ENCODE results near the gene SLC35D2.

DNA sequence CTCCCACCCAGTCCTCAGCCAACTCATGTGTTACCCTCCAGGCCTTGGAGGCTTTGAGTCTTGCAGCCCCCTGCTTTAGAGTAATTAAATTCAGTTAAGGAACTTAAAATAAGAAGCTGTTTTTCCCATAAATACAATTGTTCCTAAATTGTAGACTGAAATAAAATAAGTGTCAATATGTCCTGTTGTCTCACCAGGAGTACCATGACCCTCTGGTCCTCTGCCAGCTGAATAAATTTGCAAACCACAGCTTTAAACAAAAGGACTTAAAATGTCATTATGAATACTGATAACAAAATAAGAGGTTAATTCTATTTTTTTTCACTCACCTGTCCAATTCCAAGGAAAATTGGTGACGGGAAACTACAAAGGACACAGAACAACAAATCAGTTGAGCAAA is 15.6 kb downstream of the SLC35D2 start:
- no peak for TF ChIP-seq CTCF (IDR thresholded peaks at IDR 0.05; ENCODE audit: low read depth, low read length, poor library complexity, severe bottlenecking)
- TF ChIP-seq EZH2phosphoT487 (IDR thresholded peaks at IDR 0.05; ENCODE audit: borderline replicate concordance, low read length), result no peak

Measured in DOHH2 (cell line).